IPS DF 19.7 (cell line): ENCODE results near the gene PIGBOS1.
"Not testable (repeated sequence)": the region's sequence is repeated elsewhere in the genome, so short reads cannot be mapped to it uniquely, and the experiment has no call there.

Experiments
- DNase-seq: peaks from one replicate; pipeline ENCODE4 v3.0.0-alpha.2; 2013; ENCODE audit warnings: low read depth, low spot score

The PIGBOS1 gene, protein sequence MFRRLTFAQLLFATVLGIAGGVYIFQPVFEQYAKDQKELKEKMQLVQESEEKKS

DNA sequence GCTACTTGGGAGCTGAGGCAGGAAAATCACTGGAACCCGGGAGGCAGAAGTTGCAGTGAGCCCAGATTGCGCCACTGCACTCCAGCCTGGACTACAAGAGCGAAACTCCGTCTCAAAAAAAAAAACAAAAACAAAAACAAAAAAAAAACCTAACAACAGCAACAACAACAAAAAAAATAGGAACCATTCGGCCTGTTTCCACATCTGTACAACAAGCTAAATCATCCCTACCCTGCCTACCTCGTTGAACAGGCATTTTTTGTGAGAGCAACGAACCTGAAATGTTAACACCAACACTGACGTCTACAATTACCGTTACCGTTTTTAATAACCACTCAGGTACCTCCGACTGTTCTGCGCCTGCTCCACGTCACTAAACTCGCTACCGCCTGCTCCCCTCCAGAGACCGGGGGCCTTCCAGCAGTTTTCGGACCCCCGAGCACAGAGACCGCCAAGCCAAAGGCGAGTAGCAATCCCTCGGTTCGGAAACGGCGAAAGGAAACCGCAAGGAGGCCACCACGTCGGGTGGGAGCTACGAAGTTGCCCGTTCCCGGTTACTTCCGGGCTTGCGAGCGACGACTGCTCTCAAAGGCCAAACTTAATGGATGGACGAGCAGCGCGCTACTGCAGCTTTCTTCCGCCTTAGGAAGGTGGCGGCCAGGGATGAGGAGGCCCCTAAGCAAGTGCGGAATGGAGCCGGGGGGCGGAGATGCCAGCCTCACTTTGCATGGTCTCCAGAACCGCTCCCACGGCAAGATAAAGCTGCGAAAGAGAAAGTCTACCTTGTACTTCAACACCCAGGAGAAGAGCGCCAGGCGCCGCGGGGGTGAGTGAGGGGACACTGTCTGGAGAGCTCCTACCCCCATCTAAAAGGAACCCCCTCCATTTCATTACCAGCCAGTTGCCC is at the start of gene PIGBOS1, which contains the start of gene PIGB:
Gene PIGBOS1 (minus strand): TSS at position 536 of the 907 bp plus-strand sequence. CDS start 1,331 bp downstream, outside the sequence.
Gene PIGB (plus strand): TSS at position 635 of the 907 bp plus-strand sequence. CDS start 29 bp downstream, at position 664.
- peak; percentile 70 for DNase-seq

DNA sequence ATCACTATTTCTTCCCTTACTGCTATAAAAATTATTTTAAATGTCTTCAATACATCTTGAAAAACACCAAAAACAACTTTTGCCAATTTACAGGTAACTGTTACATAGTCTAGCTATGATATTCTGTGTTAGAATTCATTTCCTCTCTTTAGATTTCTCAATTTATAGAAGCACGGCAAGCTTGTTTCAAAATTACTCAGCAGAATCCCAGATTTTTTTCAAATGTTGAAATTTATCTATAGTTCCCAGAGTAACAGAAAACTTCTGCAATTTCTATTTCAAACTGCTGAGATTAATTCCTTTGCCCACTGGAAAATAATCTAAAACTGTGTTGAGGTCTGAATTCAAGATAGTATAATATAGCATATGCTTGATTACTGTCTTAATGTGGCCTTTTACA is 48.1 kb upstream of the PIGBOS1 start:
- DNase-seq, result no peak

DNA sequence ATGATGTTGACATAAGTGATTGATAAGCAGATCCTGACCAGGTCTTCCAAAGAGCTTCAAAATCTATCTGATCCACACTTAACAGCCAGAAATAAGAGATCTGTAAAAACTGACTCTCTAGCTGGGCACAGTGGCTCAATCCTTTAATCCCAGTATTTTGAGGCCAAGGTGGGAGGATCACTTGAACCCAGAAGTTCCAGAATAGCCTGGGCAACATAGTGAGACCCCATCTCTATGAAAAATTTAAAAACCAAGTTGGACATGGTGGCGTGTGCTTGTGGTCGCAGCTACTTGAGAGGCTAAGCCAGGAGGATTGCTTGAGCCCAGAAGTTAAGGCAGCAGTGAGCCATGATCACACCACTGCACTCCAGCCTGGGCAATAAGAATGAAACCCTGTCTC is 43.7 kb upstream of the PIGBOS1 start:
- no peak for DNase-seq

DNA sequence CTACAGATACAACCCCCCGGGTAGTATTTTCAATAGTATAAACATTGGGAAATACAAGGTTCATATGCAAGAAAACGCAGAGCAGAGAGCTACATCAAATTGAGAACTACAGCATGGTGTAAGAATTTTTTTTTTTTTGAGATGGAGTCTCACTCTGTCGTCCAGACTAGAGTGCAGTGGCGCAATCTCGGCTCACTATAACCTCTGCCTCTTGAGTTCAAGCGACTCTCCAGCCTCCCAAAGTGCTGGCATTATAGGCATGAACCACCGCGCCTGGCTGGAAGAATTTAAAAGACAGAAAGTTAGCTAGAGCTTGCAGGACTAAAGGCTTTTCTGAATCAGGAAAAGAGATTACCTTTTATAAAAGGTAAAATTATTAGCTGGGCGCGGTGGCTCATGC is 42.1 kb upstream of the PIGBOS1 start:
- no peak for DNase-seq

DNA sequence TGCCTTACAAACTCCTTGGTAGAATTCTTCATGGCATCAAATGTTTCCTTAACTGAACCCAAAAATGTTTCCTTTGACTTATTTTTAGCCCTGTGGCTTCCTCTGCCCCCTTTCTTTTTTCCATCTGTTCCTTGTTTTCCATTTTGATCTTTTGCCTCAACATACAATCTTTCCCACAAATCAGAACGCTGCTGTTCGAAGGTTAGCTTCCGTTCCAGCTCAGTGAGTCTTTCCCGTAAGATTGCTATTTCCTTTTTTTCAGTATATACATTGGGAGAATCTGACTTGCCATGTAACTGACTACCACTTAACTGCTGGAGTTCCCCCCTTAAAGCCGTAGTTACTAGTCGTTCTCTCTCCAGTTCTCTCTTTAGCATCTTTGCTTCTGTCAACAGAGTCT is 41.3 kb upstream of the PIGBOS1 start:
- DNase-seq, result no peak

DNA sequence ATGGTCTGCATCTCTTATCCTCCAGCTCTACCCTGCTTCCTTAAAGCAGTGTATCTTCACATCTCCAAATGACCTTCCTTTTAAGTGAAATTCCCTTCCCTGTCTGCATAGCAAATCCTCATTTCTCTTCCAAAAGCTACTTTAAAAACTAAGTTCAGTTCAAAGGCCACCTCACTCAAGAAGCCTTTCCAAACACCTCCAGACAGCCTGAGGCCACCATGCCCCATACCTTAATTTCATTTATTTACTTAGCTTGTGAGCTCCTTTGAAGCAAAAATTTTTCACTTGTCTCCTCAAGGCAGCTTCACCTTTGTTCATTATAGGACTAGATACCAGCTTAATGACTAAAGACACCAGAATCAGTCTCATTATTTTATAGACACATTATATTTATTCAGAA is 39.5 kb upstream of the PIGBOS1 start:
- DNase-seq, result no peak

DNA sequence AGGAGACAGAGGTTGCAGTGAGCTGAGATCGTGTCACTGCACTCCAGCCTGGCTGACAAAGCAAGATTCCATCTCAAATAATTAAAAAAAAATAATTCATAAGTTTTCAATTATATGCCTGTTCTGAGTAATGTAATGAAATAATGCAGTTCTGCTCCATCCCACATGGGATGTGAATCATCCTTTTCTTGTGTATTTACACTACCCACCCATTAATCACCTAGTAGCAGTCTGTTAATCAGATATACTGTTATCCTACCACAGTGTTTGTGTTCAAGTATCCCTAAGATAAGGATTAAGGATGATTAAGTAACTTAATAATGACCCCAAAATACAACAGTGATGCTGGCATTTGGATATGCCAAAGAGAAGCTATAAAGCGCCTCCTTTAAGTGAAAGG is 38.9 kb upstream of the PIGBOS1 start:
- DNase-seq, result no peak

DNA sequence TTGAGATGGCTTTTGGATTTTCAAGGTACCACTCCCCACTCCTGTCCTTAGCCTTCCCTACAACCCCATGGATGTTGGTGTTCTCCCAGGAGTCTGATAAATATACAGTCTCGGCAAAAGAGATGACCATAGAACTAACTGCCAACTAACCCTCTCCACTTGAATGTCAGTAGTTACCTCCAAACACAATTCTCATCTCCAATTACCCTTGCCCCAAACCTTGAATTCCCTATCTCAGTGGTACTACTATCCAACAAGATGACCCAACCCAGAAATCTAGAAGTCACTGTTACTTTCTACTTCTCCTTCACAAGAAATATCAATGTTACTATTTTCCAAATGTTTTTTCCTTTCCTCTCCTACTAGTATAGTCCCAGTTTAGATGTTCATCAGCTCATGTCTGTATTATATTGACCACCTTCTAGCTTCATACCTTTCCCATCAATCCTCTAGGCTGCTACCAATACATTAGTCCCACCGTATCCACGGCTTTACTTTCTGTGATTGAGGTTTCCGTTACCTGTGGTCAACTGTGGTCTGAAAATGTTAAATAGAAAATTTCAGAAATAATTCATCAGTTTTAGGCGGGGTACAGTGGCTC is 38.2 kb upstream of the PIGBOS1 start:
- no peak for DNase-seq

DNA sequence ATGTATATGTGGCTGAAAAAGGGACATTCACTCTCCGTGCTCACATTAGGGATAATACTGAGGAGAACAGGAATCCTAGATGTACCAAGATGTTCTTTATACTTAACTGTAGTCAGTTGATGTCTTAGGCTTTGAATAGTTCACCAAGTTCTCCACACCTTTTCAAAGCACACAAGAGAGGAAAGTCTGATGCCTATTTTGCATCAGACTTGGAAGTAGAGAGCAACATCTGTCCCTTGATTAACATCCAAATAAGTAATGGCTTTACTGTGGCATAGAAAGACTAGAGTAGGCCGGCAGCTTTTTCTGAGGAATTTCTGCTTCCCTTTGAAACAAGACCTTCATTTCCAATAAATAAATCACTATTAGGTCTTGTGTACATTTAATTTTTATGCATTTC is 34.1 kb upstream of the PIGBOS1 start:
- no peak for DNase-seq

DNA sequence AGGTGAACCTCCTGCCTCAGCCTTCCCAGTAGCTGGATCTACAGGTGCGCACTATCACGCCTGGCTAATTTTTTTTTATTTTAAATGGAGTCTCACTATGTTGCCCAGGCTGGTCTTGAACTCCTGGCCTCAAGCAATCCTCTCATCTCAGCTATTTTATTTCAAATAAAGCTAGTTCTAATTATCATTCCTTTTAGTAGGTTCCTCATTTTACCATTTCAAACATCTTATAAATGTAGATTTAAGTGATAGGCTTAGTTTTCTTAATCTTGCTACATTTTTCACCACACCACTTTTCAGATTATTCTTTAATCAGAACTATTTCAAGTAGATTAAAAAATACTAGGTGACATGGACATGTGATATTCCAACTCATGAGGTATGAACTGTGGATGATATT is 30.4 kb upstream of the PIGBOS1 start:
- no peak for DNase-seq

DNA sequence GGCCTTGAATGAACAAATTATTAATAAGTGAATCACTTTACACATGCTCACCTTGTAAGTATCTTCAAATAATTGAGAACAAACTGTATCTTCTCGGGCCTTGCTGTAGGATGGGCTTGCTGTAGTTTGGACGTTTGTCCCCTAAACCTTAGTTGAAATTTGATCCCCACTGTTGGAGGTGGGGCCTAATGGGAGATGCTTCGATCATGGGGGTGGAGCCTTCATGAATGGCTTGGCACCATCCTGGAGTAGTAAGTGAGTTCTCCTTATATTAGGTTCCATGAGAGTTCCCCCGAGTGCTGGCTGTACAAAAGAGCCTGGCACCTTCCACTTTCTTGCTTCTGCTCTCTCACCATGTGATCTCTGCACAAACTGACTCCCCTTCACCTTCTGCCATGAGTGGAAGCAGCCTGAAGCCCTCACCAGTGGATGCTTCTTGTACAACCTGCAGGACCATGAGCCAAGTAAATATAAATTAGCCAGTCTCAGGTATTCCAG is 29.4 kb upstream of the PIGBOS1 start:
- DNase-seq, result no peak

DNA sequence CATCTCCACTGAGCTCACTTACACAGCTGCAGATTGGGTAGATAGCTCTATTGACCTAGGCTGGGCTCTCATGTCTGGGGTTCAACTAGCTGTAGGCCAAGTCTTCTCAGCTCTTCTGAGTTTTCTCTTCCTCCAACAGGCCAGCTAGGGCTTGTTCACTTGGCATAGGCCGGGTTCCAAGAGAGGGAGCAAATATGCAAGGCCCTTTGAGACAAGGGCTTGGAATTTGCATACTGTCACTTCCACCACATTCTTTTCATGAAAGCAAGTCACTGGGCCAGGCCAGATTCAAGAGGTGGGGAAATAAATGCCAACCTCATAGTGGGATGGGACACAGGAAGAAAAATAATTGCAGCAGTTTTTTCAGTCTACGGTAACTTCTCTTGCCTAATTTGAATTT is 25.3 kb upstream of the PIGBOS1 start:
- peak; percentile 42 for DNase-seq

DNA sequence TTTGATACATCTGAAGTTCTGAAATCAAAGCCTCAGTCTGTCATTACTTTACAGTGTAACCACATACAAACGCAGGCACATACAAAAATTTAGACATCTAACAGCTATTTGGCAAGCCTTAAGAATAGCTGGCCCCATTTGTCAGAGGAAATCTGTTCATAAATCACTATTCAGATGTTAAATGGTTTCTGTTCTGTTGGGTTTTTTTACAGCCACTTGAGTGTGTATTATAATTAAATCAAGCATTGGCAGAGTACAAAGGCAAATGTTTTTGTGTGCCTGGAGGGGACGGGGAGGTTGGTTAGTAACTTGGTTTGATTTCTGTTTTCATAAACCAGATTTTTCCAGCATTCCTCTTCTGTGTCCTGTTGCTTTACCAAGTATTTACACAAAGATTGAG is 24.2 kb upstream of the PIGBOS1 start:
- no peak for DNase-seq

DNA sequence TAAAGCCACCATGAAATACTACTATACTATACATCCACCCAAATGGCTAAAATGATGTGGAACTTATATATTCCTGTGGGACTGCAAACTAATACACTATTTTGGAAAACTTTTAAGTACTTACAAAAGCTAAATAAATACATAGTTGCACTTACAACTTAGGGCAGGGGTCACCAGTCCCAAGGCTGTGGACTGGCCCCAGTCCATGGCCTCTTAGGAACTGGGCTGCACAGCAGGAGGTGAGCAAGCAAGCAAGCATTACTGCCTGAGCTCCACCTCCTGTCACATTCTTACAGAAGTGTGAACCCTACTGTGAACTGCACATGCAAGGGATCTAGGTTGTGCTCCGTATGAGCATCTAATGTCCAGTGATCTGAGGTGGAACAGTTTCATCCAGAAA is 18.2 kb upstream of the PIGBOS1 start:
- DNase-seq, result no peak

DNA sequence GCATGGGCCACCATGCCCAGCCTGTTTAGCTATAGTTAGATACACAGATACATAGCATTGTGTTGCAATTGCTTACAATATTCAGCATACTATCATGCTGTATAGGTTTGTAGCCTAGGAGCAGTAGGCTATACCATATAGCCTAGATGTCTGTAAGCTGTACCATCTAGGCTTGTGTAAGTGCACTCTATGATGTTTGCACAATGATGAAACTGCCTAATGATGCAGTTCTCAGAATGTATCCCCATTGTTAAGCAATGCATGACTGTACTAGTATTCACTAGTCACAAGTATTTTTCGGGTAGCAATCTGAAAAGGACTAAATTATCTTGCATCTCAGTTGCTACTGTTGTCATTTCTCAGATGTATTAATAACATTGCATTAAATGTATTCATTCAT is 16.1 kb upstream of the PIGBOS1 start:
- DNase-seq, result no peak

DNA sequence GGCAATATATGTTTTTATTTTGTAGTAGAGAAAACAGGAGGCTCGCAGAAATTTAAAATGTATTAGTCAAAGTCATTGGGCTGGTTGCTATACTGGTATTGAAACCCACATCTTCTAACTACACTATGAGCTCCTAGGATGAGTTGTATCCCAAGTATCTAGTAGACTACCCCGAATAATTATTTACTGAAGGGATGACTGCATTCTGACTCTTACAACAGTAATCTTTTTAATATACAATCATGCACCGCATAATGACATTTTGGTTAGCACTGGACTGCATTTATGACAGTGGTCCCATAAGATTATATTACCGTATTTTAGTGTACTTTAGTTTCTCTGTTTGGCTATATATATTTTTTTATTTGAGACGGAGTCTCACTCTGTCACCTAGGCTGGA is 15.4 kb upstream of the PIGBOS1 start:
- no peak for DNase-seq

DNA sequence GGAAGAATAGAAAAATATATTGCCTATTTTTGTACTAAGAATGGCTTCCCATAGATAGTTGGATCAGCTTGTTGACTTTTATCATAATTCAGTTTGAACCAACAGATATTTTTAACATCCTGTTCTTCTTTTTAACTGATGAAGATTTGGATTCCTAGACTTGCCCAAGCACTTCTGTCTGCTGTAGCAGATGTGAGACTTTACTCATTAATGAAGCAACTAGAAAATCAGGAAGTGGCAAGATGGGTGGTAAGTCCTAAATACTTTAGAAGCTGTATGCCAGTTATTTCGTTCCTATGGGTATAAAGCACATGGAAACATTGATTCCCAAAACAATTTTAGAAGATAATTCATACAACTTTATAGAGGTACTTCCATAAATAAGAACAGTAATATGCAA is 8.5 kb upstream of the PIGBOS1 start:
- DNase-seq, result no peak

DNA sequence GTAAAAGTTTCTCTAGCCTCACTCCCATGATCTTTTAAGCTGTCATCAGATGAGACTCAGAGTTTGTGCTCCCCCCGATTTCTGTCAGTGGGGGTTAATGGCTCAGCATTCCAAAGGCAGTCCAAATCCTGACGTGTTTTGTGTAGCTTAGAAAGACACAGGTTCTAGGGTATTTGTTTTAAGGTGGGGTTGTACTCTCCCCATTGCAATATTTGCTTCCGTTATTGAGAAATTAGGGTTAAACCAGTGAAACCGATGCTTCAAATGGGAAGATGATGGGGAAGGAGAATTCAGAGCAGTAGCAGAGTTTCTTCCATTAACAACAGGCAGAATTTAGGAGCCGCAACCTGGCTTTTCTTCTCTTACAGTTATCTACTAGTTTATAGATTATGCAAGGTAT is 3.5 kb upstream of the PIGBOS1 start:
- DNase-seq, result no peak

DNA sequence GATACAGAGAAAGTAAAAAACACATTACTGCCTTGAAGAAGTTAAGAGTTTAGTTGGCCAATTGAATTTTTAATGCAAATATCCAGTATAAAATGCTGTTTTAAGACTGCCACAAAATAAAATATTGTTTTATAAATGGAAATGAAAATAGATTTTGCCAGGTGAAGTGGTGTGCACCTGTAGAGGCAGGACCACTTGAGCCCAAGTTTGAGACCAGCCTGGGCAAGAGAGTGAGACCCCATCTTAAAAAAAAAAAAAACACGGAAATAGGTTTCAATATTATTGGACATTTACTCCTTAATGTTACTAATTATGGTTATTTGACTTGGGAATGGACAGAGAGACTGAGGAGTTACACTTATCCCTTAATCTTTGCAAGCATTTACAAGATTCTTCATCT is 2.0 kb upstream of the PIGBOS1 start:
- no peak for DNase-seq

DNA sequence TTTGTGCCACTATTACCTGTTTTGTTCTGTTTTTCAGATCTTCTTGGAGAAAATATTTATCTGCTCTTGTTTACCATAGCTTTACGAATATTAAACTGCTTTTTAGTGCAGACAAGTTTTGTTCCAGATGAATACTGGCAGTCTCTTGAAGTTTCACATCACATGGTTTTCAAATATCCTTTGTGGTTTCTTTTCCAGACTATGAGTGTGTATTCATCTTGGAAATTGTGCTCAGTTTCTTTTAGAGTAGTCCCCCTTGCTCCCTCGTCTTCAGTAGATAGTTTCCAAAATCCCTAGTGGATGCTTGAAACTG is 1.3 kb upstream of the PIGBOS1 start:
- DNase-seq, result no peak

DNA sequence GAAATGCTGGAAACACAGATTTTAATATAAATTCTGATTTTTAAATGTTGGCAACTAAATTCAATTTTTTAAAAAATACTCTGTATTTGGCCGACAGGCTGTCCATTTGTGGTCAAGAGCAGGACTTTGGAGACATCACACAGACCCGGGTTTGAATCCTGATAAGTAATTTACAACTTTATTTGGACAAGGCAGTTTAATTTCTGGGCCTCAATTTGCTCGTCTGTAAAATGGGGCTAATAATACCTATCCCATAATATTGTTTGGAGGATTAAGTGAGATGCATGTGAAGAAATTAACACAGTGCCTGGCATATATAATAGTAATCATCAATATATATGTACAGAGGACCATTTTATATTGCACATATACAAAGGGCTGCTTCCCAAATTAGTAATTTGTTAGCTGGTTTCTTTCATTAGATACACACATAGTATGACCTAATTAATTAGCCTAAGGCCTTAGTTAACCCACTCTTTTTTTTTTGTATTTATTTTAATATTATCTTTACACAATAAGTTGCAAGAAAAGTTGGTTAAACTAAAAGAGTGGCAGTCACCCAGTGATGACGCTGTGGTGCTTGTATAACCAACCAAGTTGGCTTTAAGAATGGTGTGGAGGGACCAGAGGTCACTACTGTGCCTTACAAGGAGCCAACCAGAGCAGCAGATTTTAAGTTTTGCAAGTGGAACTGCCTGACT is 764 bp upstream of the PIGBOS1 start:
- no peak for DNase-seq

DNA sequence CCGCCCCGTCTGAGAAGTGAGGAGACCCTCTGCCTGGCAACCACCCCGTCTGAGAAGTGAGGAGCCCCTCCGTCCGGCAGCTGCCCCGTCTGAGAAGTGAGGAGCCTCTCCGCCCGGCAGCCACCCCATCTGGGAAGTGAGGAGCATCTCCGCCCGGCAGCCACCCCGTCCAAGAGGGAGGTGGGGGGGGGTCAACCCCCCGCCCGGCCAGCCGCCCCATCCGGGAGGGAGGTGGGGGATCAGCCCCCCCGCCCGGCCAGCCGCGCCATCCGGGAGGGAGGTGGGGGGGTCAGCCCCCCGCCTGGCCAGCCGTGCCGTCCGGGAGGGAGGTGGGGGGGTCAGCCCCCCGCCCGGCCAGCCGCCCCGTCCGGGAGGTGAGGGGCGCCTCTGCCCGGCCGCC is 16.1 kb downstream of the PIGBOS1 start:
- DNase-seq, result not testable (repeated sequence)
